Bronchial epithelial cell (primary cell): Measurements from ENCODE around the gene RBPJ. TPM values are rescaled to one million over a fixed set of nuclear protein-coding genes. Genes with fewer than 3 reads are reported as not detected.
"Not testable (repeated sequence)": the region's sequence is repeated elsewhere in the genome, so short reads cannot be mapped to it uniquely, and the experiment has no call there.

ENCODE experiments used
- DNase-seq: peaks from one replicate; pipeline ENCODE4 v3.0.0-alpha.2; 2010; ENCODE audit warnings: low read depth
- FAIRE-seq: peaks from 2 replicates; lab custom pipeline; 2011; peaks lifted over from hg19 to GRCh38; lab: Jason Lieb, UNC
- H3K27me3 ChIP-seq: 2 replicates; pipeline ENCODE4 v1.5.1; 2011; ENCODE audit warnings: low read length; ENCODE audit not compliant: control insufficient read depth, insufficient read depth
- H3K36me3 ChIP-seq: 2 replicates; pipeline ENCODE4 v1.5.1; 2011; ENCODE audit warnings: low read length; ENCODE audit not compliant: control insufficient read depth, insufficient read depth
- H3K4me3 ChIP-seq: 2 replicates; pipeline ENCODE4 v1.5.1; 2011; ENCODE audit warnings: mild to moderate bottlenecking, low read depth, low read length, control low read depth
- total RNA-seq: library from RNA; depleted of rRNA; stranded (reverse); fragments of >200 nt; gene quantifications from 2 replicates; pipeline ENCODE4 v1.2.1, GENCODE V29; 2014
- TF ChIP-seq, protein P1 (sequence below): IDR thresholded peaks from 2 replicates; pipeline ENCODE4 v1.5.1; 2011; ENCODE audit warnings: mild to moderate bottlenecking, moderate library complexity, low read length, control low read depth, inconsistent platforms; ENCODE audit not compliant: insufficient read depth, severe bottlenecking

Gene RBPJ
- total RNA-seq, 1 donor from 2014 or later, result 34.5 TPM

GRCh38 chr4:26386386-26386785, 65.6 kb downstream of the RBPJ start:
- no peak for DNase-seq
- FAIRE-seq, result no peak
- Histone ChIP-seq H3K27me3 (no peaks in the 10 kb centered on the region), H3K4me3 (no peak overlapping the region), H3K36me3 (no peaks in the 10 kb centered on the region)
- TF ChIP-seq, protein P1, sequence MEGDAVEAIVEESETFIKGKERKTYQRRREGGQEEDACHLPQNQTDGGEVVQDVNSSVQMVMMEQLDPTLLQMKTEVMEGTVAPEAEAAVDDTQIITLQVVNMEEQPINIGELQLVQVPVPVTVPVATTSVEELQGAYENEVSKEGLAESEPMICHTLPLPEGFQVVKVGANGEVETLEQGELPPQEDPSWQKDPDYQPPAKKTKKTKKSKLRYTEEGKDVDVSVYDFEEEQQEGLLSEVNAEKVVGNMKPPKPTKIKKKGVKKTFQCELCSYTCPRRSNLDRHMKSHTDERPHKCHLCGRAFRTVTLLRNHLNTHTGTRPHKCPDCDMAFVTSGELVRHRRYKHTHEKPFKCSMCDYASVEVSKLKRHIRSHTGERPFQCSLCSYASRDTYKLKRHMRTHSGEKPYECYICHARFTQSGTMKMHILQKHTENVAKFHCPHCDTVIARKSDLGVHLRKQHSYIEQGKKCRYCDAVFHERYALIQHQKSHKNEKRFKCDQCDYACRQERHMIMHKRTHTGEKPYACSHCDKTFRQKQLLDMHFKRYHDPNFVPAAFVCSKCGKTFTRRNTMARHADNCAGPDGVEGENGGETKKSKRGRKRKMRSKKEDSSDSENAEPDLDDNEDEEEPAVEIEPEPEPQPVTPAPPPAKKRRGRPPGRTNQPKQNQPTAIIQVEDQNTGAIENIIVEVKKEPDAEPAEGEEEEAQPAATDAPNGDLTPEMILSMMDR, result no peak

- DNase-seq (peak; percentile 42), FAIRE-seq (no peak)
- TF ChIP-seq, protein P1, result no peak
- H3K36me3 ChIP-seq, result no peaks in the 10 kb centered on the region
- no peak overlapping the region for H3K4me3 ChIP-seq
- no peaks in the 10 kb centered on the region for H3K27me3 ChIP-seq
Measured at GRCh38 chr4:26388671-26389070, 67.9 kb downstream of the RBPJ start.

DNA sequence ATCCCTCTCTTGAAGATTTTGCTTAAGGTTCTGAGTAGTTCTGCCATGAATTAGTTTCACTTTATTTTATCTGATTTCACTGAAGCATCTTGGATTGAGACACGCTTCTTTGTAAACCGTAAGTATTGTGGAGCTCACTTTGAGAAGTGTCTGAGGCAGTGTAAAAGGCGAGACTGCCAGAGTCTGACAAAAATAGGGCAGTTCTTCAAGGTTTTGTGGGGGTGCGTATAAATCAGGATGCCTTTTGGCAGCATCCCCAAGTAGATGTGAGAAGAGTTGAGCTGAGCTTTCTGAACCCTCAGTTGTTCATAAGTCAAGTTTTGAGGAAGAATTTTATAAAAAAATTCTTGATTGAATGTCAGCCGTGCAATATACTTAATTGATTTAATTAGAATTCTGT, 76.3 kb downstream of the RBPJ start:
- Histone ChIP-seq H3K27me3 (no peaks in the 10 kb centered on the region), H3K36me3 (no peaks in the 10 kb centered on the region), H3K4me3 (no peak overlapping the region)
- FAIRE-seq (no peak), DNase-seq (no peak)
- TF ChIP-seq, protein P1, result no peak

- H3K27me3 ChIP-seq, result no peaks in the 10 kb centered on the region
- no peak overlapping the region for H3K4me3 ChIP-seq
- H3K36me3 ChIP-seq, result no peaks in the 10 kb centered on the region
- FAIRE-seq (no peak), DNase-seq (no peak)
- TF ChIP-seq, protein P1, result no peak
Measured at GRCh38 chr4:26400132-26400531, 79.3 kb downstream of the RBPJ start.

DNA sequence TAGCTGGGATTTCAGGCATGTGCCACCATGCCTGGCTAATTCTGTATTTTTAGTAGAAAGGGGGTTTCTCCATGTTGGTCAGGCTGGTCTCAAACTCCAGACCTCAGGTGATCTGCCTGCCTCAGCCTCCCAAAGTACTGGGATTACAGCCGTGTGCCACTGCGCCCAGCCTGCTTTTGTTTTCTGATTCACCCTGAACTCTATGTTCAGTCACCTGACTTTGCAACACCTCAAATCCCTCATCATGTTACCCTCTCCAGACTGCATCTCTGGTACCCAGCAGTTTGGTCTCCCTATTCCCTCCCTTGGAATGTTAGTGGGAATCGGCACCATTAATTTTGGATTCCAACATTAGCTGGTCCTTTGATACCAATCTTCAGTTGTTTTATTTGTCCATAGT, 81.2 kb downstream of the RBPJ start:
- H3K27me3 ChIP-seq, H3K36me3 ChIP-seq, FAIRE-seq, H3K4me3 ChIP-seq, DNase-seq: not testable (repeated sequence)

DNA sequence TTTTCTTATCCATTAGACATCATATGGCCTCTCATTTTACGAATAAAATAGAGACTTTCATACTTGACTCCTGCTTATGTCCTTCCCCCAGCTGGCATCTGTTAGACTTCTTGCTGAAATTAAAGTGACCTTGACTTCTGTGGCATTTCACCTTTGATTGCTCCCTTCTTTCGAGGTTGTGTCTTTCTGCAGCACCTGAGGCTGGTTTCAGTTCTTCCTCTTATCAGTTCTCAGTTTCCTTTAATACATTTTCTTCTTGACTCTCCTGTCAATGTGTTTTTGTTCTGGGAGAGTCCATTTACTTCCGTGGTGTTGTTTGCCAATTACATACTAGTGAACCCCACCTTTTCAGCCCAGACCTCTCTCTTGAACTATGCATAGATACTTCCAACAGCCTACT, 81.6 kb downstream of the RBPJ start:
- TF ChIP-seq, protein P1, result no peak

More for the DNA sequence above, 81.6 kb downstream of the RBPJ start:
- Histone ChIP-seq H3K4me3 (no peak overlapping the region), H3K36me3 (peaks cover 2% of the 10 kb centered on the region), H3K27me3 (no peaks in the 10 kb centered on the region)
- FAIRE-seq, result no peak
- DNase-seq, result no peak
